K562 (cell line): ENCODE data around the gene ATP6V0E2. TPM values are rescaled to one million over a fixed set of nuclear protein-coding genes. Genes with fewer than 3 reads are reported as not detected.

Experiments used
- ATAC-seq: fragments of 200-7000 bp; cut with Tn5 transposase; 3 replicates; pipeline ENCODE4 v1.9.1; 2020; ENCODE audit warnings: moderate library complexity
- BruUV-seq: library from RNA; stranded (reverse); fragments of 400-500 nt; replicated peaks from 2 replicates; lab custom pipeline; 2021; lab: Mats Ljungman, UMichigan
- CTCF ChIA-PET: fragments of 300-600 bp; formaldehyde crosslinking; extraction: SDS; loops from one replicate; lab custom pipeline; 2021; ENCODE audit warnings: low intra/inter-chr PET ratio; lab: Yijun Ruan, JAX
- POLR2A ChIA-PET: fragments of 300-600, 350-650 bp; sonication (Branson Sonifier 250); formaldehyde crosslinking; extraction: SDS; loops from one replicate; lab custom pipeline; 2021; ENCODE audit warnings: antibody characterized with exemption, inconsistent platforms; lab: Yijun Ruan, JAX
- DNase-seq, 4 experiments: peaks; one replicate each; pipeline versions ENCODE4 v3.0.0 to v3.0.0-alpha.2; 2011 to 2018; ENCODE audit warnings: low spot score in 3 of 4, mixed read lengths in 3 of 4; ENCODE audit errors: extremely low read depth in 1 of 4
- FAIRE-seq: peaks from 2 replicates; lab custom pipeline; 2011; peaks lifted over from hg19 to GRCh38; lab: Jason Lieb, UNC
- H2AFZ ChIP-seq: 2 replicates; pipeline ENCODE4 v1.6.0; 2011; ENCODE audit warnings: low read depth, low read length, control low read depth, inconsistent platforms
- H3K27ac ChIP-seq: fragments of 200-600 bp; 3 replicates; pipeline ENCODE4 v1.8.0; 2011; ENCODE audit warnings: low read depth, mild to moderate bottlenecking, control low read depth, inconsistent platforms, low read length, moderate library complexity, mixed read lengths; ENCODE audit errors: extremely low read depth
- H3K27me3 ChIP-seq, 2 experiments: fragments of 300-600 bp in 1 of 2; 2 replicates in 1 of 2; 3 replicates in 1 of 2; pipeline versions ENCODE4 v1.6.0 to v1.8.0; 2011; ENCODE audit warnings: inconsistent platforms in 2 of 2, low read length in 2 of 2, mild to moderate bottlenecking in 1 of 2, mixed read lengths in 1 of 2, moderate library complexity in 1 of 2; ENCODE audit not compliant: control insufficient read depth in 2 of 2, insufficient read depth in 2 of 2
- H3K36me3 ChIP-seq: fragments of 300-600 bp; 3 replicates; pipeline ENCODE4 v1.8.0; 2011; ENCODE audit warnings: mild to moderate bottlenecking, low read length, inconsistent platforms; ENCODE audit not compliant: control insufficient read depth, insufficient read depth
- H3K4me1 ChIP-seq, 2 experiments: fragments of 200-600 bp in 1 of 2; replicated peaks in 1 of 2; 2 replicates in 1 of 2; 3 replicates in 1 of 2; pipeline versions ENCODE4 v1.5.1 to v1.8.0; 2011; ENCODE audit warnings: inconsistent platforms in 2 of 2, low read length in 2 of 2, mild to moderate bottlenecking in 1 of 2, mixed read lengths in 1 of 2, moderate library complexity in 1 of 2; ENCODE audit not compliant: control insufficient read depth in 2 of 2, insufficient read depth in 2 of 2
- H3K4me2 ChIP-seq: 2 replicates; pipeline ENCODE4 v1.6.1; 2011; ENCODE audit warnings: low read length, control low read depth, inconsistent platforms, mixed read lengths; ENCODE audit not compliant: insufficient read depth
- H3K4me3 ChIP-seq: fragments of 200-600 bp; sonication (generic), shearing (Covaris generic); 2 replicates; pipeline ENCODE4 v1.5.1; 2016; ENCODE audit warnings: control low read depth, inconsistent platforms
- H3K79me2 ChIP-seq: fragments of 200-600 bp; 3 replicates; pipeline ENCODE4 v1.8.0; 2011; ENCODE audit warnings: low read length, inconsistent platforms; ENCODE audit not compliant: control insufficient read depth, insufficient read depth
- H3K9ac ChIP-seq, 2 experiments: 2 replicates each; pipeline versions ENCODE4 v1.6.0 to v1.6.1; 2011; ENCODE audit warnings: low read depth in 2 of 2, low read length in 2 of 2, control low read depth in 1 of 2, inconsistent platforms in 1 of 2, mild to moderate bottlenecking in 1 of 2, mixed read lengths in 1 of 2; ENCODE audit not compliant: insufficient read depth in 1 of 2
- H3K9me1 ChIP-seq: one replicate; pipeline ENCODE4 v1.6.0; 2011; ENCODE audit warnings: inconsistent platforms, mild to moderate bottlenecking, low read length, moderate library complexity; ENCODE audit not compliant: control insufficient read depth, insufficient read depth
- H3K9me3 ChIP-seq: replicated peaks from 2 replicates; pipeline ENCODE4 v1.5.1; 2011; ENCODE audit warnings: low read depth, low read length, inconsistent platforms; ENCODE audit not compliant: control insufficient read depth, insufficient read depth
- H4K20me1 ChIP-seq: replicated peaks from 2 replicates; pipeline ENCODE4 v1.6.1; 2011; ENCODE audit warnings: low read length, inconsistent platforms, mixed read lengths; ENCODE audit not compliant: control insufficient read depth, insufficient read depth
- GABPB1 ChIP-seq: sonication (generic); formaldehyde crosslinking; IDR thresholded peaks from 2 replicates; pipeline ENCODE4 v1.8.0; 2022; ENCODE audit warnings: mild to moderate bottlenecking, missing genetic modification reagents
- GABPB2 ChIP-seq: fragments of 250-450 bp; sonication (Bioruptor Pico); conservative IDR thresholded peaks from 2 replicates; pipeline ENCODE4 v1.5.1; 2021; ENCODE audit warnings: mild to moderate bottlenecking
- SPI1 ChIP-seq: IDR thresholded peaks from 2 replicates; pipeline ENCODE4 v1.6.1; 2011; ENCODE audit warnings: low read depth, low read length, control low read depth, borderline replicate concordance
- TARDBP ChIP-seq: fragments of 450-650 bp; IDR thresholded peaks from 2 replicates; pipeline ENCODE4 v1.6.1; 2016
- TEAD1 ChIP-seq, 2 experiments: fragments of 450-650 bp in 1 of 2; sonication (generic) in 1 of 2; formaldehyde crosslinking; IDR thresholded peaks; 2 replicates each; pipeline versions ENCODE4 v1.4.0 to v1.8.0; 2020 to 2022; ENCODE audit warnings: mild to moderate bottlenecking in 2 of 2, missing genetic modification reagents in 1 of 2
- ZBED1 ChIP-seq: IDR thresholded peaks from 2 replicates; pipeline ENCODE4 v1.6.1; 2014
- ZNF324 ChIP-seq: fragments of 250-450 bp; sonication (Bioruptor Pico); IDR thresholded peaks from 2 replicates; pipeline ENCODE4 v1.4.0; 2020; ENCODE audit warnings: mild to moderate bottlenecking
- WGBS: fragments of 100-300 bp; shearing (Covaris generic); methylation state at CpG from one replicate; pipeline ENCODE4 v1.1.6; 2016; ENCODE audit warnings: low coverage, mixed read lengths; ENCODE audit not compliant: insufficient coverage; ENCODE audit errors: missing lambda C conversion rate; 5-methylcytosine and 5-hydroxymethylcytosine counted together
- in situ Hi-C: fragments of 300-500 bp; cut with MboI; formaldehyde crosslinking; loops from 4 replicates; pipeline ENCODE4 v1.15.0; 2018; ENCODE audit warnings: inconsistent platforms, mixed read lengths
- intact Hi-C: fragments of 100-400 bp; cut with micrococcal nuclease; formaldehyde crosslinking; loops from 2 replicates; pipeline ENCODE4 v1.14.2; 2022
- polyA plus RNA-seq, 8 experiments: library from polyadenylated mRNA; depleted of rRNA in 4 of 8; stranded (reverse) in 5 of 8; unstranded in 3 of 8; fragments of >200 nt; fragmentation: Nextera tagmentation in 2 of 8; fragmentation: Illumina TruSeq in 1 of 8; extraction: Ambion mirVana in 2 of 8; extraction: Trizol in 1 of 8; gene quantifications; 2 replicates each; pipeline versions ENCODE4 v1.2.1 to v1.2.3, GENCODE V29; 2011 to 2014; ENCODE audit warnings: inconsistent platforms in 1 of 8, missing spikeins in 1 of 8
- total RNA-seq, 7 experiments: library from RNA; depleted of rRNA in 6 of 7; stranded (reverse); fragments of >200 nt in 6 of 7; fragmentation: Illumina TruSeq in 2 of 7; extraction: Trizol in 2 of 7; gene quantifications; 2 replicates each; pipeline versions ENCODE4 v1.2.1 to v1.2.3, GENCODE V29; 2011 to 2021; ENCODE audit warnings: low replicate concordance in 1 of 7
- TF ChIP-seq, protein P1 (sequence below): fragments of 450-650 bp; IDR thresholded peaks from 2 replicates; pipeline ENCODE4 v1.6.1; 2018; ENCODE audit not compliant: partially characterized antibody

The ATP6V0E2 gene
- total and polyA plus RNA-seq, 9 of the 15 experiments (the other 6 are each of a cell fraction or from before 2014, with no cell fraction given), result 0.55 to 18.5 (median 10.9) TPM

DNA sequence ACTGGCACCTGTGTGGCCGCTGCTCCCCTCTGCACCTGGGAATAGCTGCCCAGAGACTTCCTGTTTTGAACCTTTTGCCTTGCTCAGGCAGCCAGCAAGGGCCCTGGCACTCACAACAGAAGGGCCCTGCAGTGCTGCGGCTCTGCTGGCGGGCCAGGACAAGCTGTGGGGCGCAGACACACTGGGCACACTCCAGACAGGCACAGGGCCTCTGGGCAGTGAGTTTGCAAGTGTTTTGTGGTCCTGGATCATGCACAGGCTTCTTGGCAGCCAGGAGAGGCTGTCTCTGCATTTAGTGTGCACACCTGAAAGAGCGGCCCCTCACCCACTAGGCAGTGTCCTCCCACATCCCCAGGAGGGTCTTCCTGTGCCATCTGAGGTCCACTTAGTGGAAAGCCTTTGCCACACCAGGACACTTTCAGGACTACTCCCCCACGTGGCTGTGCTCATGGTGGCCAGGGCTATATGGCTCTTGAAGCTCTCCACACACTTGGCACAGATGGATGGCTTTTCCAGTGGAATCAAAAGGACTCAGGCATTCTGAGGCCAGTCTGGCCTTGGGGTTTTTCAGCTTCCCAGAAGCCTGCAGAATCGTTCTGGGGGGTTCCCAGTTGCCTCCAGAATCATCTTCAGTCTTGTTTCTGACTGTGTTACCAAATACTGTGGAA lies 5.0 kb upstream of the ATP6V0E2 start:
- CTCF ChIA-PET, result no interaction called here
- ATAC-seq, result no peak
- FAIRE-seq, result no peak
- Histone ChIP-seq H3K27ac (no peak overlapping the region), H3K4me1 (peaks cover 9 to 17% of the 10 kb centered on the region in 2 experiments)
- TF ChIP-seq GABPB1 (CRISPR knock-in tag) (0 out of 2 replicates have a peak, but pooled peaks have one; percentile 24), SPI1 (peak; percentile 54; the same call in 1 of the 2 replicates), TEAD1 (CRISPR knock-in tag; IDR thresholded peaks at IDR 0.05) (no peak)
- TF ChIP-seq, all 486 proteins: peak for 2
- in situ Hi-C loops (loop anchor here (25.0 kb wide), 1 partner anchor 169 kb away; no protein-coding TSS in a partner anchor), intact Hi-C loops (no loop called here)
- POLR2A ChIA-PET, result interaction anchor here (0.5 kb wide), 1 partner anchor 534 kb away, joined by 3 read pairs; no protein-coding TSS in a partner anchor
- Histone ChIP-seq H3K4me2 (no peak overlapping the region), H3K79me2 (no peaks in the 10 kb centered on the region), H3K36me3 (no peaks in the 10 kb centered on the region), H3K9me1 (no peaks in the 10 kb centered on the region), H3K4me3 (no peak overlapping the region), H2AFZ (no peak overlapping the region), H3K9me3 (no peaks in the 10 kb centered on the region), H4K20me1 (peaks cover 25% of the 10 kb centered on the region), H3K9ac (peak overlapping the region in 1 of 2 experiments; percentile 59; a peak in 2 of 4 replicates), H3K27me3 (peaks cover 24 to 53% of the 10 kb centered on the region in 2 experiments; a peak in 4 of 5 replicates)
- DNase-seq, result no peak
- WGBS, result 15% methylated on average over 7 of the region's 7 CpGs
- BruUV-seq, result no TSS peak

DNA sequence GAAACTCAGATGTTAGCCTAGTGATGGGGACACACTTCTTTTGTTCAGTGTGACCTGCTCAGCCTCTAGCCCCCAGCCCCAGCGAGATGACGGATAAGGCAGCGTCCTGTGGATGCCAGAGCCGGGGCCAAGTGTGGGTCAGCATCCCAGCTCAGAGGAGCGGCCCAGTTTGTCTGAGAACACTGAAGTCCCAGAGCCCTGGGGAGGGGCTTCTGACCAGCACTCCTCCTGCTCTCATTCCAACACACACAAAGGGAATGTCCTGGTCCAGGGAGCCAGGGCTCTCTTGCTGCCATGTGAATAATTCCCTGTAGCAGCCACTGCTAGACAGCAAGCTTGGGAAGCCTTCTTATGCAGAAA lies 4.5 kb upstream of the ATP6V0E2 start:
- FAIRE-seq (no peak), DNase-seq (no peak), ATAC-seq (no peak)
- in situ Hi-C loops (loop anchor here (25.0 kb wide), 1 partner anchor 168 kb away; no protein-coding TSS in a partner anchor), intact Hi-C loops (no loop called here)
- H3K4me3 ChIP-seq, result no peak overlapping the region
- H3K4me2 ChIP-seq, result no peak overlapping the region
- no peaks in the 10 kb centered on the region for H3K9me1 ChIP-seq
- H3K79me2 ChIP-seq, result no peaks in the 10 kb centered on the region
- WGBS, result 26% methylated on average over 5 of the region's 5 CpGs
- H2AFZ ChIP-seq, result no peak overlapping the region
- CTCF ChIA-PET, result no interaction called here
- peak overlapping the region in 1 of 2 experiments; percentile 32; a peak in 1 of 4 replicates for H3K9ac ChIP-seq
- POLR2A ChIA-PET, result no interaction called here
- peaks cover 22% of the 10 kb centered on the region for H4K20me1 ChIP-seq
- H3K4me1 ChIP-seq, result peaks cover 11 to 22% of the 10 kb centered on the region in 2 experiments
- no TSS peak for BruUV-seq
- no peaks in the 10 kb centered on the region for H3K9me3 ChIP-seq
- H3K27me3 ChIP-seq, result peaks cover 19 to 48% of the 10 kb centered on the region in 2 experiments; a peak in 4 of 5 replicates
- no peaks in the 10 kb centered on the region for H3K36me3 ChIP-seq
- TF ChIP-seq GABPB2 (CRISPR knock-in tag) (no peak), TARDBP (no peak), ZBED1 (no peak), ZNF324 (CRISPR knock-in tag) (no peak)
- TF ChIP-seq, protein P1, sequence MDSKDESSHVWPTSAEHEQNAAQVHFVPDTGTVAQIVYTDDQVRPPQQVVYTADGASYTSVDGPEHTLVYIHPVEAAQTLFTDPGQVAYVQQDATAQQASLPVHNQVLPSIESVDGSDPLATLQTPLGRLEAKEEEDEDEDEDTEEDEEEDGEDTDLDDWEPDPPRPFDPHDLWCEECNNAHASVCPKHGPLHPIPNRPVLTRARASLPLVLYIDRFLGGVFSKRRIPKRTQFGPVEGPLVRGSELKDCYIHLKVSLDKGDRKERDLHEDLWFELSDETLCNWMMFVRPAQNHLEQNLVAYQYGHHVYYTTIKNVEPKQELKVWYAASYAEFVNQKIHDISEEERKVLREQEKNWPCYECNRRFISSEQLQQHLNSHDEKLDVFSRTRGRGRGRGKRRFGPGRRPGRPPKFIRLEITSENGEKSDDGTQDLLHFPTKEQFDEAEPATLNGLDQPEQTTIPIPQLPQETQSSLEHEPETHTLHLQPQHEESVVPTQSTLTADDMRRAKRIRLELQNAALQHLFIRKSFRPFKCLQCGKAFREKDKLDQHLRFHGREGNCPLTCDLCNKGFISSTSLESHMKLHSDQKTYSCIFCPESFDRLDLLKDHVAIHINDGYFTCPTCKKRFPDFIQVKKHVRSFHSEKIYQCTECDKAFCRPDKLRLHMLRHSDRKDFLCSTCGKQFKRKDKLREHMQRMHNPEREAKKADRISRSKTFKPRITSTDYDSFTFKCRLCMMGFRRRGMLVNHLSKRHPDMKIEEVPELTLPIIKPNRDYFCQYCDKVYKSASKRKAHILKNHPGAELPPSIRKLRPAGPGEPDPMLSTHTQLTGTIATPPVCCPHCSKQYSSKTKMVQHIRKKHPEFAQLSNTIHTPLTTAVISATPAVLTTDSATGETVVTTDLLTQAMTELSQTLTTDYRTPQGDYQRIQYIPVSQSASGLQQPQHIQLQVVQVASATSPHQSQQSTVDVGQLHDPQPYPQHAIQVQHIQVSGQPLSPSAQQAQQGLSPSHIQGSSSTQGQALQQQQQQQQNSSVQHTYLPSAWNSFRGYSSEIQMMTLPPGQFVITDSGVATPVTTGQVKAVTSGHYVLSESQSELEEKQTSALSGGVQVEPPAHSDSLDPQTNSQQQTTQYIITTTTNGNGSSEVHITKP, result no peak
- no peak overlapping the region for H3K27ac ChIP-seq
